ENCODE results near the gene FBXO24. TPM values are rescaled to one million over a fixed set of nuclear protein-coding genes. Genes with fewer than 3 reads are reported as not detected.
"Not testable (repeated sequence)": the region's sequence is repeated elsewhere in the genome, so short reads cannot be mapped to it uniquely, and the experiment has no call there.

Gene FBXO24
- 0.37 and 1.1 TPM in 2 replicates for total RNA-seq (2022)
- Bru-seq, nascent RNA = percentile 7 among the genes with signal in this experiment
- BruChase-seq, experiment 1, labeled RNA remaining after a 6-hour chase = percentile 17 among the genes with signal in this experiment
- BruChase-seq, experiment 2, labeled RNA remaining after a 2-hour chase = percentile 19 among the genes with signal in this experiment
- long read RNA-seq = 0 reads

- DNase-seq (ENCODE audit: unreplicated experiment) = peak; percentile 100
- Mint-ChIP-seq H3K36me3 (ENCODE audit: insufficient read depth, unreplicated experiment) (peaks cover 12% of the 10 kb centered on the region), H3K9me3 (ENCODE audit: unreplicated experiment) (no peaks in the 10 kb centered on the region), H3K4me3 (ENCODE audit: unreplicated experiment) (peak within 1 kb of the TSS; percentile 92), H3K4me1 (ENCODE audit: insufficient read depth, unreplicated experiment) (peaks cover 13% of the 10 kb centered on the region), H3K27me3 (ENCODE audit: insufficient read depth, unreplicated experiment) (no peaks in the 10 kb centered on the region), H3K27ac (ENCODE audit: low read depth, unreplicated experiment) (peak within 1 kb of the TSS; percentile 90)
- TF ChIP-seq, protein P1, sequence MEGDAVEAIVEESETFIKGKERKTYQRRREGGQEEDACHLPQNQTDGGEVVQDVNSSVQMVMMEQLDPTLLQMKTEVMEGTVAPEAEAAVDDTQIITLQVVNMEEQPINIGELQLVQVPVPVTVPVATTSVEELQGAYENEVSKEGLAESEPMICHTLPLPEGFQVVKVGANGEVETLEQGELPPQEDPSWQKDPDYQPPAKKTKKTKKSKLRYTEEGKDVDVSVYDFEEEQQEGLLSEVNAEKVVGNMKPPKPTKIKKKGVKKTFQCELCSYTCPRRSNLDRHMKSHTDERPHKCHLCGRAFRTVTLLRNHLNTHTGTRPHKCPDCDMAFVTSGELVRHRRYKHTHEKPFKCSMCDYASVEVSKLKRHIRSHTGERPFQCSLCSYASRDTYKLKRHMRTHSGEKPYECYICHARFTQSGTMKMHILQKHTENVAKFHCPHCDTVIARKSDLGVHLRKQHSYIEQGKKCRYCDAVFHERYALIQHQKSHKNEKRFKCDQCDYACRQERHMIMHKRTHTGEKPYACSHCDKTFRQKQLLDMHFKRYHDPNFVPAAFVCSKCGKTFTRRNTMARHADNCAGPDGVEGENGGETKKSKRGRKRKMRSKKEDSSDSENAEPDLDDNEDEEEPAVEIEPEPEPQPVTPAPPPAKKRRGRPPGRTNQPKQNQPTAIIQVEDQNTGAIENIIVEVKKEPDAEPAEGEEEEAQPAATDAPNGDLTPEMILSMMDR (IDR thresholded peaks at IDR 0.05; ENCODE audit: unreplicated experiment) = no peak
- no TSS peak for BruUV-seq (replicated peaks)
- intact Hi-C loops (cut with micrococcal nuclease) = no loop called here
- CTCF ChIA-PET = interaction anchor here (0.6 to 3.0 kb wide), 15 partner anchors 12 to 242 kb away, joined by 3 to 12 read pairs (median 4); partner anchors contain the start of genes MOSPD3 and POP7
- POLR2A ChIA-PET = interaction anchor here (0.5 to 4.8 kb wide), 58 partner anchors 9 to 1427 kb away, joined by 3 to 49 read pairs (median 4); partner anchors contain the start of genes AGFG2, GIGYF1, GNB2 and MEPCE
Measured at GRCh38 chr7:100586266-100587025, at the start of gene FBXO24. Gene FBXO24, plus strand, starts transcription at chr7:100586328. Its CDS starts 298 bp downstream, at chr7:100586626.

DNA sequence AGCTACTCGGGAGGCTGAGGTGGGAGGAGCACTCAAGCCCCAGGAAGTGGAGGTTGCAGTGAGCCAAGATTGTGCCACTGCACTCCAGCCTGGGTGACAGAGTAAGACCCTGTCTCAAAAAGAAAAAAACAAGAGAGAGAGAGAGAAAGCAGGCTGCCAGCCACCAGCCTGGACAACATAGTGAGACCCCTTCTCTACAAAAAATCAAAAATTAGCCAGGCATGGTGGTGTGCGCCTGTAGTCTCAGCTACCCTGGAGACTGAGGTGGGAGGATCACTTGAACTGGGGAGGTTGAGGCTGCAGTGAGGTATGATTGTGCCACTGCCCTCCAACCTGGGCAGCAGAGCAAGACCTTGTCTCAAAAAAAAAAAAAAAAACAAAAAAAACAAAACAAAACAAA lies 49.4 kb upstream of the FBXO24 start:
- intact Hi-C loops (cut with micrococcal nuclease); H3K36me3 Mint-ChIP-seq (ENCODE audit: insufficient read depth, unreplicated experiment); BruUV-seq (replicated peaks); POLR2A ChIA-PET; H3K27me3 Mint-ChIP-seq (ENCODE audit: insufficient read depth, unreplicated experiment); DNase-seq (ENCODE audit: unreplicated experiment); H3K9me3 Mint-ChIP-seq (ENCODE audit: unreplicated experiment); H3K4me3 Mint-ChIP-seq (ENCODE audit: unreplicated experiment); H3K27ac Mint-ChIP-seq (ENCODE audit: low read depth, unreplicated experiment): not testable (repeated sequence)
- CTCF ChIA-PET = interaction anchor here (1.1 to 1.2 kb wide), 2 partner anchors 9 to 41 kb away, joined by 3 to 7 read pairs; no protein-coding TSS in a partner anchor
- peaks cover 22% of the 10 kb centered on the region for H3K4me1 Mint-ChIP-seq (ENCODE audit: insufficient read depth, unreplicated experiment)

- Mint-ChIP-seq H3K36me3 (ENCODE audit: insufficient read depth, unreplicated experiment) (no peaks in the 10 kb centered on the region), H3K27me3 (ENCODE audit: insufficient read depth, unreplicated experiment) (no peaks in the 10 kb centered on the region), H3K9me3 (ENCODE audit: unreplicated experiment) (no peaks in the 10 kb centered on the region), H3K27ac (ENCODE audit: low read depth, unreplicated experiment) (peak overlapping the region; percentile 36), H3K4me3 (ENCODE audit: unreplicated experiment) (peak overlapping the region; percentile 81), H3K4me1 (ENCODE audit: insufficient read depth, unreplicated experiment) (peaks cover 28% of the 10 kb centered on the region)
- POLR2A ChIA-PET = interaction anchor here (0.6 to 2.6 kb wide), 13 partner anchors 11 to 1129 kb away, joined by 3 to 20 read pairs (median 4); partner anchors contain the start of genes FBXO24, LRCH4, MEPCE and POP7
- intact Hi-C loops (cut with micrococcal nuclease) = no loop called here
- DNase-seq (ENCODE audit: unreplicated experiment) = no peak
- TF ChIP-seq, protein P1 (IDR thresholded peaks at IDR 0.05; ENCODE audit: unreplicated experiment) = no peak
- TSS peak; percentile 97 for BruUV-seq (replicated peaks)
- CTCF ChIA-PET = interaction anchor here (0.5 to 1.5 kb wide), 4 partner anchors 22 to 194 kb away, joined by 3 to 5 read pairs (median 4); no protein-coding TSS in a partner anchor
Measured at GRCh38 chr7:100538348-100538653, 47.8 kb upstream of the FBXO24 start.

GRCh38 chr7:100538654-100539435 lies 47.3 kb upstream of the FBXO24 start, which contains the start of gene AGFG2:
Gene AGFG2, plus strand, starts transcription at chr7:100539203. Its CDS starts 144 bp downstream, at chr7:100539347.
- TF ChIP-seq, protein P1 (IDR thresholded peaks at IDR 0.05; ENCODE audit: unreplicated experiment) = no peak
- intact Hi-C loops (cut with micrococcal nuclease) = no loop called here
- H3K27ac Mint-ChIP-seq (ENCODE audit: low read depth, unreplicated experiment) = peak within 1 kb of the TSS; percentile 36
- ChIA-PET CTCF (interaction anchor here (0.5 to 1.5 kb wide), 5 partner anchors 19 to 195 kb away, joined by 3 to 5 read pairs (median 3); no protein-coding TSS in a partner anchor), POLR2A (interaction anchor here (0.5 to 2.6 kb wide), 24 partner anchors 10 to 1129 kb away, joined by 3 to 20 read pairs (median 4); partner anchors contain the start of genes FBXO24, LRCH4, MEPCE and POP7)
- DNase-seq (ENCODE audit: unreplicated experiment) = peak; percentile 100
- H3K4me1 Mint-ChIP-seq (ENCODE audit: insufficient read depth, unreplicated experiment) = peaks cover 28% of the 10 kb centered on the region
- no peaks in the 10 kb centered on the region for H3K9me3 Mint-ChIP-seq (ENCODE audit: unreplicated experiment)
- BruUV-seq (replicated peaks) = no TSS peak
- peak within 1 kb of the TSS; percentile 81 for H3K4me3 Mint-ChIP-seq (ENCODE audit: unreplicated experiment)
- no peaks in the 10 kb centered on the region for H3K36me3 Mint-ChIP-seq (ENCODE audit: insufficient read depth, unreplicated experiment)
- no peaks in the 10 kb centered on the region for H3K27me3 Mint-ChIP-seq (ENCODE audit: insufficient read depth, unreplicated experiment)
